Activated naive CD4-positive, alpha-beta T cell treated with anti-CD3 and anti-CD28 coated beads, Interleukin-2, amount 50 U/mL, for 24 hours (primary cell): ENCODE data around the gene ADGB.
"Not testable (repeated sequence)": the region's sequence is repeated elsewhere in the genome, so short reads cannot be mapped to it uniquely, and the experiment has no call there.

ENCODE experiments used
- H3K27ac Mint-ChIP-seq: one replicate; pipeline ENCODE4 v1.8.0; 2021; ENCODE audit warnings: mild to moderate bottlenecking, mixed read lengths
- H3K27me3 Mint-ChIP-seq: one replicate; pipeline ENCODE4 v1.8.0; 2021; ENCODE audit warnings: mixed read lengths
- H3K36me3 Mint-ChIP-seq: one replicate; pipeline ENCODE4 v1.8.0; 2021; ENCODE audit warnings: mixed read lengths
- H3K4me1 Mint-ChIP-seq: one replicate; pipeline ENCODE4 v1.8.0; 2021; ENCODE audit warnings: mixed read lengths
- H3K4me3 Mint-ChIP-seq: one replicate; pipeline ENCODE4 v1.8.0; 2021; ENCODE audit warnings: mild to moderate bottlenecking, mixed read lengths
- H3K9me3 Mint-ChIP-seq: one replicate; pipeline ENCODE4 v1.8.0; 2021; ENCODE audit warnings: mixed read lengths

The ADGB gene

DNA sequence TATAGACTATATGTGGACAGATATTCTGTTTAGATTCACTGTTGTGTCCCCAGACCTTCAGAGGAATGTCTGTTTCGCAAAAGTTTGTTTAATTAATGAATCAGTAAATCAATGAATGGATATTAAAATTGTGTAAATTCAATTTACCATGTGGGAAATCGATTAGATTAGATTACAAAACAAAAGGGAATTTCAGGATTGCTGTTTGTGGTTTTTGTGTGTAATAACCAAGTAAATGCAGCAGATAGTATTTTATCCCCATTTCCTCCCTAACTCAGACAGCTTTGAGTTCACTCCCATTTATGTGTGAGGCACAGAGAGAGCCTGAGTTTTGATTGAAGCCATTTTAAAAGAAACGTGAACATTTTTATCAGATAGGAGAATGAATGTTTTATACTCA, 214.8 kb downstream of the ADGB start:
- H3K9me3 Mint-ChIP-seq: no peaks in the 10 kb centered on the region
- no peak overlapping the region for H3K27ac Mint-ChIP-seq
- no peaks in the 10 kb centered on the region for H3K36me3 Mint-ChIP-seq
- H3K27me3 Mint-ChIP-seq: peaks cover 6% of the 10 kb centered on the region
- H3K4me1 Mint-ChIP-seq: no peaks in the 10 kb centered on the region
- no peak overlapping the region for H3K4me3 Mint-ChIP-seq

DNA sequence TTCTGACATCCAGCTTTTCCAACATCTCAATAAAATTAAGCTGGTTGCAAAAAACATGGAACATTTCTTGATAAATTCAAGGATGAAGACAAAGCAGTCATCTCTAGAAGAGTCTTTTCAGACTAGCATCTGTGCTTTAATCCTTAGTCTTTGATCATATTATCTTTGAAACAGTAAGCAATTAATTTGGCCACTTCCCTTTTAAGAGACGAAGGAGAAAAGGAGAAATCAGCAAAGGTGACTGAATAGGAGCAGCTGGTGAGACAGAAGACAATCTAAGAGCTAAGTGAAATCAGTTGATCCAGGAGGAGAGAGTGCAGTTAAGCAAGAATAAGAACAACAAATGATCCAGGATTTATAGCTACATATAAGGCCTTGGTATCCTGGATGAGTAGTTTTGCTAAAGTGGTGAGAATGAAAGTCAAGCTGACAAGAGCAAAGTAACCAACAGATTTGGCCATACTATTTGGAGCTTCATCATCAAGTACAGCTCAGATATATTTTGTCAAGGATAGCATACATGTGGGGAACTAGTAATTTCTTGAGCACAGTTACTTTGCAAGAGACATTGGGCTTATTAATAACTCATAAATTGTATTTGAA, 215.5 kb downstream of the ADGB start:
- no peak overlapping the region for H3K4me3 Mint-ChIP-seq
- no peaks in the 10 kb centered on the region for H3K36me3 Mint-ChIP-seq
- H3K9me3 Mint-ChIP-seq: no peaks in the 10 kb centered on the region
- H3K27ac Mint-ChIP-seq: no peak overlapping the region
- peaks cover 6% of the 10 kb centered on the region for H3K27me3 Mint-ChIP-seq
- no peaks in the 10 kb centered on the region for H3K4me1 Mint-ChIP-seq

DNA sequence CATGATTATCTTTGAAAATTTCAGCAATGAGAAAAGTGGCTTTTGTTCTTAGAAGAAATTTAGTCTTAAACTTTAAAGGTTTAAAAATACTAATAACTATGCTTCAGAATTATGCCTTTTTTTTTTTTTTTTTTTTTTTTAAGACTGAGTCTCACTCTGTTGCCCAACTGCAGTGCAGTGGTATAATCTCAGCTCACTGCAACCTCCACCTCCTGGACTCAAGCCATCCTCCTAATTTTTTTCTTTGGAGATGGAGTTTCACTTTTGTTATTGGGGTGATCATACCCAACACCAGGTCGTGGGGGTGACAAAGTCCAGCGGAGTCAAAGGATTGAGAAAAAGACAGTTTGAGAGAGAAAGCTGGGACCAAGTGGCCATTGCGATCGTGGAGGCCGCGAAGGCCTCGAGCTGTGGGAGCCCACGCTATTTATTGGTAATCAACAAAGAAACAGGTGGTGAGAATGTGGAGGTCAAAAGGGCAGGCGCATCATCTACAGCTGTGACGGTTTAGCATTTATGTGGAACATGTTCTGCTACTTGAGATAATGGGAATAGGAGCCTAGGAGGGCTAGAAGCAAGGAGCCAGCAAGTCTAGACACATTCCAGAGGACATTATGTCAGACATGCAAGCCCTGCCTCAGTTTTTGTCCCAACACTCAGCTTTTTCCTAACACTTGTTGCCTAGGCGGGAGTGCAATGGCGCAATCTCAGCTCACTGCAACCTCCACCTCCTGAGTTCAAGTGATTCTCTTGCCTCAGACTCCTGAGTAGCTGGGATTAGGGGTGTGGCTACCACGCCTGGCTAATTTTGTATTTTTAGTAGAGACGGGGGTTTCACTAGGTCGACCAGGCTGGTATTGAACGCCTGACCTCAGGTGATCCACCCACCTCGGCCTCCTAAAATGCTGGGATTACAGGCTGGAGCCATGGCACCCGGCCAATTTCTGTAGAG, 217.0 kb downstream of the ADGB start:
- H3K4me1 Mint-ChIP-seq, H3K27ac Mint-ChIP-seq, H3K9me3 Mint-ChIP-seq, H3K27me3 Mint-ChIP-seq, H3K36me3 Mint-ChIP-seq, H3K4me3 Mint-ChIP-seq: not testable (repeated sequence)

DNA sequence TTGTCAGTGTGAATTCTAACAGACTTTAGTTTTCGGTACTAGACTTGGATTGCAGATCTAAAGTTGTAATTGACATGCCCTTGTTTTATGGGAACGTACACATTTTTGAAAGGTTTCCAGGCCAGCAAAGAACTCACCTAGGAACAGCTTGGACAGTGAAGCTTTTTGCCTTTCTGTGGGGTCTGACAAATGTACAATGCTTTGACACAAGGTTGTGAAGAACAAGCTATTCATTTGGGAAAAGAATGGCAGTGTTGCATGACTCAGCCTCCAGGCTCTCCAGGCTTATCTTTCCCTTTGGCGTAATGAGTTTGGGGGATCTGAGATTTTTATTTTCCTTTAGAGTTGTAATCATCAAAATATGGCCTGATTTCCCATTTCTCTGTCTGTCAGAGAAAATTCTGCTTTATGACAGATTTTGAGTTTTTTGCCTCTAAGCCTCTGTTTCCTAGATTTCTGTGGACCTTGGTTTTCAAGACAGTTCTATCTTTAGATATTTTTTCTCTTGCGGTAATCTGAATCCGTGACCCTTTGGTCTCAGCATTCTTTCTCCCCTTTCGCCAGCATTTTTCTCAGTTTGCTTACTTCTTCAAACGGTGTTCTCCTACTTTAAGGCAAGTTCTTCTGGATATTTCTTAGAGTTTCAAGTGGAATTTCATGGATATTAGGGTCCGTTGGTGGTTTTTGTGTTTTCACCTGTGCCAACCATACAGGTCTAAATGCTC, 221.0 kb downstream of the ADGB start:
- Mint-ChIP-seq H3K9me3 (no peaks in the 10 kb centered on the region), H3K27ac (no peak overlapping the region), H3K36me3 (no peaks in the 10 kb centered on the region), H3K4me1 (no peaks in the 10 kb centered on the region), H3K27me3 (no peaks in the 10 kb centered on the region), H3K4me3 (no peak overlapping the region)

DNA sequence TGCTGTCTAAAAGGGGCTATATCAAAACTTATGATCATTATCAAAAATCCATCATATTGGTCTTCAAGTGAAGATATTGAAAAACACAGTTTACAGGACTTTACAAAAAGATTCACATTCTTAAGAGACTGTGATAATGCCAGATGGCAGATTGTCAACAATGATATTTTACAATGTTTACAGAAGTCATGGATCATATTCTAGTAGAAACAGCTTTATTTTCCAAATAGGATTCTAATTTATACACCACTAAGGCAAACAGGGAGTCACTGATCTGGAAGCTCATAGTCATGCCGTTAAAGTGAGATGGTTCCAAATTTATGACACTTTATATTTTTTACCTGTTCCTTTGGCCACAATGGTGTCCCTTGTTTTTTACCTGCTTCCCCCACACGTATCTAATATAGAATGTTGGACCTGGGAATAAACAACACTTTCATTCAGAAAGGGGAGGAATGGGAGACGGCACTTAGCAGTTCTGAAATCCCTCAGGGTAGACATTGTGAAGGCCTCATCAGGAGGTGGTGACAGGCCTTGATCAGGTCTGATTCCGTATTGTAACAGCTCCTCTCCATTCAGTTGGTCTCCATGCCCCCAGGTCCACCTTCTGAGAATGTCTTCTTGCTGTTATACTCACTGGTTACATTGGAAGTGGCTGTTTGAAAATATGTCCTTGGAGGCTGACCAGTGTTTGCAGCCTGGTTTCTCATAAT, 228.6 kb downstream of the ADGB start:
- Mint-ChIP-seq H3K4me3 (no peak overlapping the region), H3K4me1 (no peaks in the 10 kb centered on the region), H3K27me3 (no peaks in the 10 kb centered on the region), H3K36me3 (no peaks in the 10 kb centered on the region), H3K9me3 (no peaks in the 10 kb centered on the region), H3K27ac (no peak overlapping the region)

DNA sequence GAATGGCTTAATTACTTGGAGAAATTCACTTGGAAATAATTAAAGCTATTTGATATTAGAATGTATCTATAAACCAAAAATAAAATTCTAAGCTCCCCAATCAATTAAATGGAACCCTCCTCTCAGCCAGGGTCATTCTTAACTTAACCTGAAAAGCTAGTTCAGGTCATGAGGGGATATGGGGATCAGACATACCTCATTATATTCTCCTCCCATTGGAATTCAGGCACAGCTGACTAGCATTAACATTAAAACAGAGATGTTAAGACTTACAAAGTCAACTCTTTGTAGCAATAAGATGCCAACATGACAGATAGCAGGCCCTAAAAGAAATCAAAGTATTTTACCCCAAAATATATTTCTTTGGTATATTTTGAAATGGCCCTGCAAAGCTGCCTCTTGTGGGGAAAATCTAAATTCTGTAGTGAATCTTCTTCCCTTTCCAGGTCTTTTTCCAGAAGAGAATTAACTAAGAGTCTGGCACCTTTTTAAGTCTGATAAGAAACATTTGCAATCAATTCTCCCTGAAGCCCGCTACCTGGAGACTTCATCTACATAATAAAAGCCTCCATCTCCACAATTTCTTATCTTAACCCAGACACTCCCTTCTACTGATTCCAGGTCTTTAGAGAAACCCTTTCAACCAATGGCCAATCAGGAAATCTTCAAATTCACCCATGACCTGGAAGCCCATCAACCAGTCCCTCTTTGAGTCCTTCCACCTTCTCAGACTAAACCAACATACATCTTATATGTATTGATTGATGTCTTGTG, 231.2 kb downstream of the ADGB start:
- no peaks in the 10 kb centered on the region for H3K36me3 Mint-ChIP-seq
- H3K4me1 Mint-ChIP-seq: no peaks in the 10 kb centered on the region
- H3K27me3 Mint-ChIP-seq: peaks cover 4% of the 10 kb centered on the region
- no peak overlapping the region for H3K4me3 Mint-ChIP-seq
- no peak overlapping the region for H3K27ac Mint-ChIP-seq
- H3K9me3 Mint-ChIP-seq: peaks cover 6% of the 10 kb centered on the region

DNA sequence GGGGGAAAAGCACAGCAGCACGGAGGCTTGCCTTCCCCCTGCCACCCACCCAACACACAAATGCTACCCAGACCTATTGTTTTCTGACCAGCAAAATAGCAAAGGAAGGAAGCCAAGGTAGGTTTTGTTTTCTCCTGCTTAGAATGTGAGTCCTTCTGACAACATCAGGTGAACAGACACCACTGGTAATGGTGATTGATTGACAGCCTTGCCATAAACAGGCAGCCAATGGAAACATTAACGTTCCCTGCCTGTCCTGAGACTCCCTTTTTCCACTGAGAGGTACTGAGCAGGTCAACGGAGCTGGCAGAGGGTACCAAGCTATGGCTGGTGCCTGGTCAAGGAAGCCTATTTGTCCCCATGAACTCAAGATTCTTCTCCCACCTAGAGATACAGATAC, 234.4 kb downstream of the ADGB start:
- H3K27me3 Mint-ChIP-seq: peaks cover 4% of the 10 kb centered on the region
- no peaks in the 10 kb centered on the region for H3K4me1 Mint-ChIP-seq
- no peak overlapping the region for H3K27ac Mint-ChIP-seq
- H3K9me3 Mint-ChIP-seq: peaks cover 6% of the 10 kb centered on the region
- no peaks in the 10 kb centered on the region for H3K36me3 Mint-ChIP-seq
- H3K4me3 Mint-ChIP-seq: no peak overlapping the region

DNA sequence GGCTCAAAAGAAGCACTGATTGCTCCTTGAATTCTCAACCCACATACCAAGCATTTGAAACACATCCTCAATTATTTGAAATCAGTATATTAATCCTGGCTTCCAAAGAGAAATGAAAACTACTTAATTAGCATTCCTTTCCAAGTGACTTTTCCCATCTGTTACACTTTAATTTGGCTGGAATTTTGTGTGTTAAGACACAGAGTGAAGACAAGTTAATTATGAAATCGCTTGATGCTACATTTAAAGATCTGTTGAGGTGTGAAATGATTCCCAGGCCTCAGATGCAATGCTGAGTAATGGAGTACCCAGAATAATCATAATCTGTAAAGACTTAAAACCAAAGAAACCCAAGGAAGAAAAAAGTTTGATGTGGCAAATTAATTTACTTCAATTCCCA, 241.4 kb downstream of the ADGB start:
- no peak overlapping the region for H3K4me3 Mint-ChIP-seq
- H3K36me3 Mint-ChIP-seq: no peaks in the 10 kb centered on the region
- H3K4me1 Mint-ChIP-seq: no peaks in the 10 kb centered on the region
- peaks cover 8% of the 10 kb centered on the region for H3K9me3 Mint-ChIP-seq
- no peaks in the 10 kb centered on the region for H3K27me3 Mint-ChIP-seq
- H3K27ac Mint-ChIP-seq: no peak overlapping the region

DNA sequence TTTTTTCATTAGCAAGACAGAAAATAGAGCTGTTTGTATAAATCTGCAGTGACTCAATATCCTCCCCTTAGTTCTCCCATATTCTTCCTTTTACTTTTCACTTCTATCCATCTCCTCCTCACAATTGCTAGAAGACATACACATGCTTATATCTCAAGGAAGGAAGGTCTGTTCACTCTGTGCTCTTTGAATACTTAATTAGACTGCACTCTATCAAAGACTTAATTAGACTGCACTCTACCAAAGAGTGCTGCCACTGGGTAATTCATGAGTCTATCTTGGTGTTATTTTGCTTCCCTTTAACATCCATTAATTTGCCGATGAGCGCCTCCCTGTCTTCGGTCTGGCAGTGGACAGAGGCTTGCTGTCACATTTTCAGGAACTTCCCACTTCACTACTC, 241.9 kb downstream of the ADGB start:
- Mint-ChIP-seq H3K9me3 (peaks cover 8% of the 10 kb centered on the region), H3K36me3 (no peaks in the 10 kb centered on the region), H3K27me3 (no peaks in the 10 kb centered on the region), H3K27ac (no peak overlapping the region), H3K4me1 (no peaks in the 10 kb centered on the region), H3K4me3 (no peak overlapping the region)

DNA sequence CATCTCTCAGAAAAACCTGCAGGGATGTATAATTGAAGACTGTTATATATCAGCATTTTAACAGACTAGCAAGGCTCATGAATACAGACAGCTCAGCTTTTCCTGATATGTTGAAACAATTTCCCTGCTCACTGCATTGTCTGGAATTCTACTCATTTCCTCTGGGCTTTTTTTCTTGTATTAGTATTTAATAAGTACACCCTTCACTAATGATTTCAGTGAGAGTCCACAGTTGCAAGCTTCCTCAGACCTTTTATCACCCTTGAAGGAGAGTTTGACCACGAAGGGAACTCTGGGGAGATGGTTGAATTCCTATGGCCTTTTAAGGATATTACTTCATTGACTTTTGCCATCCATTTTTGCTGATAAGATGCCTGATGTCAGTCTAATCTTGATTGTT, 248.7 kb downstream of the ADGB start:
- no peaks in the 10 kb centered on the region for H3K36me3 Mint-ChIP-seq
- H3K9me3 Mint-ChIP-seq: peaks cover 8% of the 10 kb centered on the region
- no peak overlapping the region for H3K27ac Mint-ChIP-seq
- H3K4me3 Mint-ChIP-seq: no peak overlapping the region
- H3K27me3 Mint-ChIP-seq: no peaks in the 10 kb centered on the region
- H3K4me1 Mint-ChIP-seq: no peaks in the 10 kb centered on the region

DNA sequence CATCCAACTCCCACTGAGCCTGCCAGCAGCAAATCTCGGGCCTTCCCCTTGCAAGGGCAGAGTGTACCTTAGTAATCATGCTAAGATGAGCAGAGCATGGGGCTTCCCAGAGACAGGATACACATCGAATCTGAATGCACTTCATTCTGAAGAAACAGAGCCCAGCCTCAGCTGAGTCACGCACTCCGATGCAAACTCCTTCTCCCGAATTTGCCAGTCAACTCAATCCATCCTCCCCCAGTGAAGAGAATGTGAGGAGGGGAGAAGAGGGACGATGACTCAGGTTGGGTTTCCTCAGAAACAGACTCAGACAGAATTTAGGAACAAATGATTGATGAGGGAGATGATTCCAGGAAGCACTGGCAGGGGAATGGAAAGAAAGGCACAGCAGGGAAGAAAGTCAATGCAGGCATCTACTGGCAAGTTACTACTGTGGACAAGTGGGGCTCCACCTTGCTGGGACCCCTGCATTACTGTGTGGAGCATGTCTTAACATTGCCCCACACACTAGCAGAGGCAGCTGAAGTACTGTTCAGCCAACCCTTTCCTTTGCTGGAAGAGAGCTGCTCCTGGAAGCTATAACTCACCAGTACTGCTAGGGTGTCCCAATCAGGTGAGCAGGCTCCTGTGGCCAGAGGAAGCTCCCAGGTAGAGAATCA, 251.6 kb downstream of the ADGB start:
- Mint-ChIP-seq H3K27me3 (no peaks in the 10 kb centered on the region), H3K4me1 (peaks cover 3% of the 10 kb centered on the region), H3K4me3 (no peak overlapping the region), H3K36me3 (no peaks in the 10 kb centered on the region), H3K27ac (no peak overlapping the region), H3K9me3 (no peaks in the 10 kb centered on the region)

DNA sequence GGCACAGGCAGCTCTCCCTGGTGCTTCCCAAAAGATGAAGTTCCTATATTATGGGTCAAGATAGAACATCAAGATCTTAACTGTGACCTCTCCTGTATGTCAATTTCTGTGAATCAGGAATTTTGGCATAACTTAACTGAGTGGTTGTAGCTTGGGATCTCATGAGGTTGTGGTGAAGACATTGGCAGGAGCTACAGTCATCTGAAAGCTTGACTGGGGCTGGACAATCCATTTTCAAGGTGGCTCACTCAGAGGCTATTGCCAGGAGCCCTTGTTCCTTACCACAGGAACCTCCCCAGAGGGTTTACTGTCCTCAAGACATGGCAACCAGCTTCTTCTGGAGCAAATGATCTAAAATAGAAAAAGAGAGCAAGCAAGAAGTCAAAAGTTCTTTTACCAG, 252.2 kb downstream of the ADGB start:
- no peaks in the 10 kb centered on the region for H3K36me3 Mint-ChIP-seq
- no peak overlapping the region for H3K4me3 Mint-ChIP-seq
- peaks cover 3% of the 10 kb centered on the region for H3K4me1 Mint-ChIP-seq

DNA sequence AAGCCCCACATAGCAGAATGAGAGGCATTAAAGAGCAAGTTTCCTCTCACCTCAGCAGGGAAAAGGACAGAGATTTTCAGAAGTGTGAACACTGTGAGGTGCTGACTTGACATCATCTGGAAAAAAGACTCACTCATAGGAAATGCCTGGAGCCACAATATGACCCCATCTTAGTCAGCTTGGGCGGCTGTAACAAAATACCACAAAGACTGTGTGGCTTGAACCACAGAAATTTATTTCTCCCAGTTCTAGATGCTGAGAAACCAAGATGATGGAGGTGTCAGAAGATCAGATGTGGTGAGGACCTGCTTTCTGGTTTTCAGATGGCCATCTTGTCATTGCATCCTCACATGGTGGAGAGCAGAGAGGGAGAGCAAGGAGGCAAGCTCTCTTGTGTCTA, 253.1 kb downstream of the ADGB start:
- peaks cover 3% of the 10 kb centered on the region for H3K4me1 Mint-ChIP-seq
- H3K4me3 Mint-ChIP-seq: no peak overlapping the region
- no peaks in the 10 kb centered on the region for H3K36me3 Mint-ChIP-seq
- no peaks in the 10 kb centered on the region for H3K27me3 Mint-ChIP-seq
- H3K9me3 Mint-ChIP-seq: no peaks in the 10 kb centered on the region
- H3K27ac Mint-ChIP-seq: no peak overlapping the region

More for the DNA sequence above, 252.2 kb downstream of the ADGB start:
- H3K9me3 Mint-ChIP-seq: no peaks in the 10 kb centered on the region
- peak overlapping the region; percentile 61 for H3K27ac Mint-ChIP-seq
- H3K27me3 Mint-ChIP-seq: no peaks in the 10 kb centered on the region

DNA sequence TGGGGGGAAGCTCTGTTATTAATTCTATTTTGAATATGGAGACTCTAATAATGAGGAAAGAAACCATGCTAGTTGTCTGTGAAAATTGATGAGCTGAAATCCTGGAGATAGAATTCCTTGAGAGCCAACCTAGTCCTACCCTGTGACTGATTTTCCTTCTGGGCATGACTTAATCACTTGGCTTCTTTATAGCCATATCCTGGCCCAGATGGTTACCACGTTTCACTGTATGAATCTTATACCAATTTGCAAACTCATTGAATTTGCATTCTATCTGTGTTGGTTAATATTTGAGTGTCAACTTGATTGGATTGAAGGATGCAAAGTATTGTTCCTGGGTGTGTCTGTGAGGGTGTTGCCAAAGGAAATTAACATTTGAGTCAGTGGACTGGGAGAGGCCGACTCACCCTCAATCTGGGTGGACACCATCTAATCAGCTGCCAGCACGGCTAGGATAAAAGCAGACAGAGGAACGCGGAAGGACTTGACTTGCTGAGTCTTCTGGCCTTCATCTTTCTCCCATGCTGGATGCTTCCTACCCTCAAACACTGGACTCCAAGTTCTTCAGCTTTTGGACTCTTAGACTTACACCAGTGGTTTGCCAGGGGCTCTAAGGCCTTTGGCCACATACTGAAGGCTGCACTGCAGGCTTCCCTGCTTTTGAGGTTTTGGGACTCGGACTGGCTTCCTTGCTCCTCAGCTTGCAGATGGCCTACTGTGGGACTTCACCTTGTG, 255.9 kb downstream of the ADGB start:
- not testable (repeated sequence) for H3K4me1 Mint-ChIP-seq, H3K36me3 Mint-ChIP-seq, H3K27ac Mint-ChIP-seq, H3K9me3 Mint-ChIP-seq, H3K27me3 Mint-ChIP-seq, H3K4me3 Mint-ChIP-seq
